Measurements from ENCODE around the gene C19orf73.

DNA sequence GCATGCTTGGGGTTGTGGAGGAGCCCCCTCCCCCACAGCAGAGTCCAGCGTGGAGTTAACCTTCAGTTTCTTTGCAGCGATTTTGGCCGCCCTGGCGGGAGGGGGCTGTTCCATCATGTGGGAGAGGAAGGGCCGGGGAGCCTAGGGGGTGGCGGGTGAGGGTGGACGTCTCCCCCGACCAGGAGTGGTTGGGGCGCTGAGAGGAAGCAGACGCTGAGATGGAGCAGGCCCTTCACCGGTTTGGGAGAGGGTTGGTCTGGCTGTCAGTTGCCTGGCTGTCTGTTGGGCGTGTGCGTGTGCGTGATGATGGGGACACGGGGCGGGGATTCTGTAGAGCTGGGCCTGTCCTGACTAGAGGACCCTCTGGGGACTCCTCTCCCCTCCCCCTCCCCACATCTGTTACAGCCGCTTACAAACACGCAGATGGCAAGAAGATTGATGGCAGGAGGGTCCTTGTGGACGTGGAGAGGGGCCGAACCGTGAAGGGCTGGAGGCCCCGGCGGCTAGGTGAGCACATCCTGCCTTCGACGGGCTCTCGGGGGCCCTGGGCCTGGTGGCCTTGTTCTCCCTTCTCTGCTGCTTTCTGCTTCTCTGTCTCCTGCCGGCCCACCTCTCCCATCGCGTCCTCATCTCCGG lies 14.6 kb downstream of the C19orf73 start:
- TF ChIP-seq, protein P1, sequence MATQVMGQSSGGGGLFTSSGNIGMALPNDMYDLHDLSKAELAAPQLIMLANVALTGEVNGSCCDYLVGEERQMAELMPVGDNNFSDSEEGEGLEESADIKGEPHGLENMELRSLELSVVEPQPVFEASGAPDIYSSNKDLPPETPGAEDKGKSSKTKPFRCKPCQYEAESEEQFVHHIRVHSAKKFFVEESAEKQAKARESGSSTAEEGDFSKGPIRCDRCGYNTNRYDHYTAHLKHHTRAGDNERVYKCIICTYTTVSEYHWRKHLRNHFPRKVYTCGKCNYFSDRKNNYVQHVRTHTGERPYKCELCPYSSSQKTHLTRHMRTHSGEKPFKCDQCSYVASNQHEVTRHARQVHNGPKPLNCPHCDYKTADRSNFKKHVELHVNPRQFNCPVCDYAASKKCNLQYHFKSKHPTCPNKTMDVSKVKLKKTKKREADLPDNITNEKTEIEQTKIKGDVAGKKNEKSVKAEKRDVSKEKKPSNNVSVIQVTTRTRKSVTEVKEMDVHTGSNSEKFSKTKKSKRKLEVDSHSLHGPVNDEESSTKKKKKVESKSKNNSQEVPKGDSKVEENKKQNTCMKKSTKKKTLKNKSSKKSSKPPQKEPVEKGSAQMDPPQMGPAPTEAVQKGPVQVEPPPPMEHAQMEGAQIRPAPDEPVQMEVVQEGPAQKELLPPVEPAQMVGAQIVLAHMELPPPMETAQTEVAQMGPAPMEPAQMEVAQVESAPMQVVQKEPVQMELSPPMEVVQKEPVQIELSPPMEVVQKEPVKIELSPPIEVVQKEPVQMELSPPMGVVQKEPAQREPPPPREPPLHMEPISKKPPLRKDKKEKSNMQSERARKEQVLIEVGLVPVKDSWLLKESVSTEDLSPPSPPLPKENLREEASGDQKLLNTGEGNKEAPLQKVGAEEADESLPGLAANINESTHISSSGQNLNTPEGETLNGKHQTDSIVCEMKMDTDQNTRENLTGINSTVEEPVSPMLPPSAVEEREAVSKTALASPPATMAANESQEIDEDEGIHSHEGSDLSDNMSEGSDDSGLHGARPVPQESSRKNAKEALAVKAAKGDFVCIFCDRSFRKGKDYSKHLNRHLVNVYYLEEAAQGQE (IDR thresholded peaks at IDR 0.05; ENCODE audit: unreplicated experiment): no peak
- no peak for TF ChIP-seq POLR2AphosphoS5 (IDR thresholded peaks at IDR 0.05; ENCODE audit: low read depth)
- TF ChIP-seq, protein P2, sequence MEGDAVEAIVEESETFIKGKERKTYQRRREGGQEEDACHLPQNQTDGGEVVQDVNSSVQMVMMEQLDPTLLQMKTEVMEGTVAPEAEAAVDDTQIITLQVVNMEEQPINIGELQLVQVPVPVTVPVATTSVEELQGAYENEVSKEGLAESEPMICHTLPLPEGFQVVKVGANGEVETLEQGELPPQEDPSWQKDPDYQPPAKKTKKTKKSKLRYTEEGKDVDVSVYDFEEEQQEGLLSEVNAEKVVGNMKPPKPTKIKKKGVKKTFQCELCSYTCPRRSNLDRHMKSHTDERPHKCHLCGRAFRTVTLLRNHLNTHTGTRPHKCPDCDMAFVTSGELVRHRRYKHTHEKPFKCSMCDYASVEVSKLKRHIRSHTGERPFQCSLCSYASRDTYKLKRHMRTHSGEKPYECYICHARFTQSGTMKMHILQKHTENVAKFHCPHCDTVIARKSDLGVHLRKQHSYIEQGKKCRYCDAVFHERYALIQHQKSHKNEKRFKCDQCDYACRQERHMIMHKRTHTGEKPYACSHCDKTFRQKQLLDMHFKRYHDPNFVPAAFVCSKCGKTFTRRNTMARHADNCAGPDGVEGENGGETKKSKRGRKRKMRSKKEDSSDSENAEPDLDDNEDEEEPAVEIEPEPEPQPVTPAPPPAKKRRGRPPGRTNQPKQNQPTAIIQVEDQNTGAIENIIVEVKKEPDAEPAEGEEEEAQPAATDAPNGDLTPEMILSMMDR (conservative IDR thresholded peaks at IDR 0.05; ENCODE audit: low read depth in 2 of 2): no peak
- no peak for TF ChIP-seq JUNB (IDR thresholded peaks at IDR 0.05; ENCODE audit: unreplicated experiment)
- TF ChIP-seq EZH2 (IDR thresholded peaks at IDR 0.05; ENCODE audit: low read depth, unreplicated experiment): no peak
- no peak for TF ChIP-seq ZNF114 (CRISPR knock-in tag; IDR thresholded peaks at IDR 0.05)
- no peak for TF ChIP-seq CREB1 (CRISPR knock-in tag; IDR thresholded peaks at IDR 0.05; ENCODE audit: low read depth)
- TF ChIP-seq EZH2phosphoT487 (IDR thresholded peaks at IDR 0.05; ENCODE audit: unreplicated experiment): no peak
- TF ChIP-seq NANOG (IDR thresholded peaks at IDR 0.05; ENCODE audit: borderline replicate concordance): no peak
- no peak for TF ChIP-seq ZNF331 (CRISPR knock-in tag; IDR thresholded peaks at IDR 0.05; ENCODE audit: low read depth)
- no peak for TF ChIP-seq STAT1 (IDR thresholded peaks at IDR 0.05; ENCODE audit: unreplicated experiment)
- TF ChIP-seq, protein P3, sequence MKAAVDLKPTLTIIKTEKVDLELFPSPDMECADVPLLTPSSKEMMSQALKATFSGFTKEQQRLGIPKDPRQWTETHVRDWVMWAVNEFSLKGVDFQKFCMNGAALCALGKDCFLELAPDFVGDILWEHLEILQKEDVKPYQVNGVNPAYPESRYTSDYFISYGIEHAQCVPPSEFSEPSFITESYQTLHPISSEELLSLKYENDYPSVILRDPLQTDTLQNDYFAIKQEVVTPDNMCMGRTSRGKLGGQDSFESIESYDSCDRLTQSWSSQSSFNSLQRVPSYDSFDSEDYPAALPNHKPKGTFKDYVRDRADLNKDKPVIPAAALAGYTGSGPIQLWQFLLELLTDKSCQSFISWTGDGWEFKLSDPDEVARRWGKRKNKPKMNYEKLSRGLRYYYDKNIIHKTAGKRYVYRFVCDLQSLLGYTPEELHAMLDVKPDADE (IDR thresholded peaks at IDR 0.05): no peak

Measured in GM23338 (cell line).